HEK293 (cell line): ENCODE data around the gene DPYD.

Source experiments
- CTCF ChIA-PET: fragments of 350-600 bp; formaldehyde crosslinking; extraction: SDS; loops from one replicate; lab custom pipeline; 2021; ENCODE audit warnings: antibody characterized with exemption; lab: Yijun Ruan, JAX
- POLR2A ChIA-PET: fragments of 300-600 bp; formaldehyde crosslinking; extraction: SDS; loops from one replicate; lab custom pipeline; 2020; ENCODE audit warnings: antibody characterized with exemption, inconsistent platforms; lab: Yijun Ruan, JAX
- H3K27ac ChIP-seq: fragments of 200-500 bp; sonication (Bioruptor generic); 2 replicates; pipeline ENCODE4 v1.5.1; 2014; ENCODE audit warnings: low read depth, low read length, control low read depth, inconsistent platforms; ENCODE audit errors: extremely low read depth
- H3K36me3 ChIP-seq, 2 experiments: fragments of 200-500 bp in 1 of 2; sonication (Bioruptor generic) in 1 of 2; 1 replicate in 1 of 2; 2 replicates in 1 of 2; pipeline ENCODE4 v1.5.1; 2014 to 2017; ENCODE audit warnings: inconsistent platforms in 2 of 2, low read length in 2 of 2; ENCODE audit not compliant: control insufficient read depth in 2 of 2, insufficient read depth in 1 of 2
- H3K4me1 ChIP-seq: fragments of 200-500 bp; sonication (Bioruptor generic); 2 replicates; pipeline ENCODE4 v1.5.1; 2014; ENCODE audit warnings: mild to moderate bottlenecking, low read length, inconsistent platforms; ENCODE audit not compliant: control insufficient read depth, insufficient read depth
- H3K4me3 ChIP-seq: 2 replicates; pipeline ENCODE4 v1.5.1; 2011; ENCODE audit warnings: low read depth, mild to moderate bottlenecking, control low read depth, low read length, moderate library complexity
- H3K9me3 ChIP-seq: fragments of 200-500 bp; sonication (Bioruptor generic); 2 replicates; pipeline ENCODE4 v1.5.1; 2014; ENCODE audit warnings: low read depth, low read length, inconsistent platforms; ENCODE audit not compliant: control insufficient read depth, insufficient read depth
- HOXD13 ChIP-seq: sonication (generic); formaldehyde crosslinking; IDR thresholded peaks from 2 replicates; pipeline ENCODE4 v1.8.0; 2022; ENCODE audit warnings: missing genetic modification reagents, borderline replicate concordance
- MEIS1 ChIP-seq: sonication (generic); formaldehyde crosslinking; IDR thresholded peaks from 2 replicates; pipeline ENCODE4 v1.8.1; 2022; ENCODE audit warnings: missing genetic modification reagents, mild to moderate bottlenecking, borderline replicate concordance
- OVOL3 ChIP-seq: fragments of 450-650 bp; formaldehyde crosslinking; IDR thresholded peaks from 2 replicates; pipeline ENCODE4 v1.5.1; 2016; ENCODE audit warnings: missing biosample characterization, missing genetic modification characterization
- ZEB2 ChIP-seq: fragments of 450-650 bp; formaldehyde crosslinking; IDR thresholded peaks from 2 replicates; pipeline ENCODE4 v1.5.1; 2016; ENCODE audit warnings: missing biosample characterization, missing genetic modification characterization
- ZNF132 ChIP-seq: fragments of 450-650 bp; formaldehyde crosslinking; IDR thresholded peaks from 2 replicates; pipeline ENCODE4 v1.5.1; 2017; ENCODE audit warnings: missing biosample characterization, missing genetic modification characterization, borderline replicate concordance
- ZNF169 ChIP-seq: fragments of 450-650 bp; formaldehyde crosslinking; IDR thresholded peaks from 2 replicates; pipeline ENCODE4 v1.5.1; 2016; ENCODE audit warnings: missing biosample characterization, missing genetic modification characterization
- ZNF24 ChIP-seq: fragments of 450-650 bp; formaldehyde crosslinking; IDR thresholded peaks from 2 replicates; pipeline ENCODE4 v1.5.1; 2016; ENCODE audit warnings: missing biosample characterization, missing genetic modification characterization
- ZNF324 ChIP-seq: fragments of 450-650 bp; formaldehyde crosslinking; IDR thresholded peaks from 2 replicates; pipeline ENCODE4 v1.5.1; 2016; ENCODE audit warnings: missing biosample characterization, missing genetic modification characterization
- ZNF366 ChIP-seq: fragments of 450-650 bp; formaldehyde crosslinking; conservative IDR thresholded peaks from 2 replicates; pipeline ENCODE4 v1.5.1; 2016; ENCODE audit warnings: missing biosample characterization, missing genetic modification characterization
- ZNF423 ChIP-seq: fragments of 450-650 bp; formaldehyde crosslinking; IDR thresholded peaks from 2 replicates; pipeline ENCODE4 v1.5.1; 2016; ENCODE audit warnings: missing biosample characterization, missing genetic modification characterization
- ZSCAN23 ChIP-seq: fragments of 450-650 bp; formaldehyde crosslinking; IDR thresholded peaks from 2 replicates; pipeline ENCODE4 v1.5.1; 2016; ENCODE audit warnings: missing biosample characterization, missing genetic modification characterization
- TF ChIP-seq, protein P1 (sequence below): fragments of 450-650 bp; formaldehyde crosslinking; IDR thresholded peaks from 2 replicates; pipeline ENCODE4 v1.5.1; 2016; ENCODE audit warnings: missing biosample characterization, missing genetic modification characterization
- TF ChIP-seq, protein P2 (sequence below): fragments of 450-650 bp; formaldehyde crosslinking; IDR thresholded peaks from 2 replicates; pipeline ENCODE4 v1.5.1; 2016; ENCODE audit warnings: missing biosample characterization, missing genetic modification characterization
- TF ChIP-seq, protein P3 (sequence below): fragments of 450-650 bp; formaldehyde crosslinking; IDR thresholded peaks from 2 replicates; pipeline ENCODE4 v1.5.1; 2016; ENCODE audit warnings: missing biosample characterization, missing genetic modification characterization
- TF ChIP-seq, protein P4 (sequence below): fragments of 450-650 bp; formaldehyde crosslinking; IDR thresholded peaks from 2 replicates; pipeline ENCODE4 v1.5.1; 2016; ENCODE audit warnings: missing biosample characterization, missing genetic modification characterization
- TF ChIP-seq, protein P5 (sequence below): fragments of 450-650 bp; formaldehyde crosslinking; IDR thresholded peaks from 2 replicates; pipeline ENCODE4 v1.5.1; 2016; ENCODE audit warnings: missing biosample characterization, missing genetic modification characterization
- TF ChIP-seq, protein P6 (sequence below): fragments of 450-650 bp; formaldehyde crosslinking; IDR thresholded peaks from 2 replicates; pipeline ENCODE4 v1.5.1; 2016; ENCODE audit warnings: missing biosample characterization, missing genetic modification characterization, borderline replicate concordance
- TF ChIP-seq, protein P7 (sequence below): fragments of 450-650 bp; formaldehyde crosslinking; IDR thresholded peaks from 2 replicates; pipeline ENCODE4 v1.5.1; 2017; ENCODE audit warnings: missing biosample characterization, missing genetic modification characterization

DPYD gene

DNA sequence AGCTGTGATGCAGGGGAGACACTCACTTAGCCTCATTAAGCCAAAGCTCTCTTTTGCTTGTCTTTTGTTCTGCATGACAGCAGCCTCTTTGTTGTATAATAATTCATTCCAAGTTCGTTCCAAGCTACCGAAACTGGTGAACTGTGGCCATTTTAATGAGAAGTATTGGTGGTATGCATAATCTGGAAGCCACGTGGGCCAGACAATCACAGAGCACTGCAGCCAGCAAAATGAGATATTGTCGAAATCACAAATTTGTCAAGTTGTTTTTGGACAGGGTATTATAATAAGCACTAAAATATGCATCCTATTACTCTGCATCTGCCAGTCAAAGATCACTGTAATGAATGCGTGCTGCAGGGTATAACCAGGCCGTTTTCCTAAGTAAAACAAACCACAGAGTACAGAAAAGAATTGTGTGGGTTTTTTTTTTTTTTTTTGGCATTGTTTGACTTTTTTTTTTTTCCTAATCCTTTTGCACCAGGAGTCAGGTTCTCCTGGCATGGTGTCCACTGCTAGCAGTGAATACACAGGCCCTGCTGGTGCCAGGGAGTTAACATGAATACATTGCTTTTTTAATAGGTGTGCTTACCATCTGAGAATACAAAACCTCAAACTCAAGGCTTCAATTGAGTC lies 775.4 kb downstream of the DPYD start:
- H3K4me1 ChIP-seq: no peaks in the 10 kb centered on the region
- CTCF ChIA-PET: interaction anchor here (0.6 to 1.1 kb wide), 2 partner anchors 10 to 185 kb away, joined by 3 to 4 read pairs; no protein-coding TSS in a partner anchor
- no peak overlapping the region for H3K4me3 ChIP-seq
- no peaks in the 10 kb centered on the region for H3K9me3 ChIP-seq
- TF ChIP-seq MEIS1 (CRISPR knock-in tag): no peak
- no peak for TF ChIP-seq ZNF132 (tag by site-specific recombination)
- TF ChIP-seq, protein P1, sequence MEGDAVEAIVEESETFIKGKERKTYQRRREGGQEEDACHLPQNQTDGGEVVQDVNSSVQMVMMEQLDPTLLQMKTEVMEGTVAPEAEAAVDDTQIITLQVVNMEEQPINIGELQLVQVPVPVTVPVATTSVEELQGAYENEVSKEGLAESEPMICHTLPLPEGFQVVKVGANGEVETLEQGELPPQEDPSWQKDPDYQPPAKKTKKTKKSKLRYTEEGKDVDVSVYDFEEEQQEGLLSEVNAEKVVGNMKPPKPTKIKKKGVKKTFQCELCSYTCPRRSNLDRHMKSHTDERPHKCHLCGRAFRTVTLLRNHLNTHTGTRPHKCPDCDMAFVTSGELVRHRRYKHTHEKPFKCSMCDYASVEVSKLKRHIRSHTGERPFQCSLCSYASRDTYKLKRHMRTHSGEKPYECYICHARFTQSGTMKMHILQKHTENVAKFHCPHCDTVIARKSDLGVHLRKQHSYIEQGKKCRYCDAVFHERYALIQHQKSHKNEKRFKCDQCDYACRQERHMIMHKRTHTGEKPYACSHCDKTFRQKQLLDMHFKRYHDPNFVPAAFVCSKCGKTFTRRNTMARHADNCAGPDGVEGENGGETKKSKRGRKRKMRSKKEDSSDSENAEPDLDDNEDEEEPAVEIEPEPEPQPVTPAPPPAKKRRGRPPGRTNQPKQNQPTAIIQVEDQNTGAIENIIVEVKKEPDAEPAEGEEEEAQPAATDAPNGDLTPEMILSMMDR (tag by site-specific recombination): no peak
- no peak for TF ChIP-seq OVOL3 (tag by site-specific recombination)
- TF ChIP-seq, protein P2, sequence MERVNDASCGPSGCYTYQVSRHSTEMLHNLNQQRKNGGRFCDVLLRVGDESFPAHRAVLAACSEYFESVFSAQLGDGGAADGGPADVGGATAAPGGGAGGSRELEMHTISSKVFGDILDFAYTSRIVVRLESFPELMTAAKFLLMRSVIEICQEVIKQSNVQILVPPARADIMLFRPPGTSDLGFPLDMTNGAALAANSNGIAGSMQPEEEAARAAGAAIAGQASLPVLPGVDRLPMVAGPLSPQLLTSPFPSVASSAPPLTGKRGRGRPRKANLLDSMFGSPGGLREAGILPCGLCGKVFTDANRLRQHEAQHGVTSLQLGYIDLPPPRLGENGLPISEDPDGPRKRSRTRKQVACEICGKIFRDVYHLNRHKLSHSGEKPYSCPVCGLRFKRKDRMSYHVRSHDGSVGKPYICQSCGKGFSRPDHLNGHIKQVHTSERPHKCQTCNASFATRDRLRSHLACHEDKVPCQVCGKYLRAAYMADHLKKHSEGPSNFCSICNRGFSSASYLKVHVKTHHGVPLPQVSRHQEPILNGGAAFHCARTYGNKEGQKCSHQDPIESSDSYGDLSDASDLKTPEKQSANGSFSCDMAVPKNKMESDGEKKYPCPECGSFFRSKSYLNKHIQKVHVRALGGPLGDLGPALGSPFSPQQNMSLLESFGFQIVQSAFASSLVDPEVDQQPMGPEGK: no peak
- no peak for TF ChIP-seq ZEB2
- TF ChIP-seq ZSCAN23 (tag by site-specific recombination): no peak
- TF ChIP-seq, protein P3, sequence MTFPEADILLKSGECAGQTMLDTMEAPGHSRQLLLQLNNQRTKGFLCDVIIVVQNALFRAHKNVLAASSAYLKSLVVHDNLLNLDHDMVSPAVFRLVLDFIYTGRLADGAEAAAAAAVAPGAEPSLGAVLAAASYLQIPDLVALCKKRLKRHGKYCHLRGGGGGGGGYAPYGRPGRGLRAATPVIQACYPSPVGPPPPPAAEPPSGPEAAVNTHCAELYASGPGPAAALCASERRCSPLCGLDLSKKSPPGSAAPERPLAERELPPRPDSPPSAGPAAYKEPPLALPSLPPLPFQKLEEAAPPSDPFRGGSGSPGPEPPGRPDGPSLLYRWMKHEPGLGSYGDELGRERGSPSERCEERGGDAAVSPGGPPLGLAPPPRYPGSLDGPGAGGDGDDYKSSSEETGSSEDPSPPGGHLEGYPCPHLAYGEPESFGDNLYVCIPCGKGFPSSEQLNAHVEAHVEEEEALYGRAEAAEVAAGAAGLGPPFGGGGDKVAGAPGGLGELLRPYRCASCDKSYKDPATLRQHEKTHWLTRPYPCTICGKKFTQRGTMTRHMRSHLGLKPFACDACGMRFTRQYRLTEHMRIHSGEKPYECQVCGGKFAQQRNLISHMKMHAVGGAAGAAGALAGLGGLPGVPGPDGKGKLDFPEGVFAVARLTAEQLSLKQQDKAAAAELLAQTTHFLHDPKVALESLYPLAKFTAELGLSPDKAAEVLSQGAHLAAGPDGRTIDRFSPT (tag by site-specific recombination): no peak
- TF ChIP-seq, protein P4, sequence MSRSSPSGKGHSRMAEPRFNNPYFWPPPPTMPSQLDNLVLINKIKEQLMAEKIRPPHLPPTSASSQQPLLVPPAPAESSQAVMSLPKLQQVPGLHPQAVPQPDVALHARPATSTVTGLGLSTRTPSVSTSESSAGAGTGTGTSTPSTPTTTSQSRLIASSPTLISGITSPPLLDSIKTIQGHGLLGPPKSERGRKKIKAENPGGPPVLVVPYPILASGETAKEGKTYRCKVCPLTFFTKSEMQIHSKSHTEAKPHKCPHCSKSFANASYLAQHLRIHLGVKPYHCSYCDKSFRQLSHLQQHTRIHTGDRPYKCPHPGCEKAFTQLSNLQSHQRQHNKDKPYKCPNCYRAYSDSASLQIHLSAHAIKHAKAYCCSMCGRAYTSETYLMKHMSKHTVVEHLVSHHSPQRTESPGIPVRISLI (tag by site-specific recombination): no peak
- TF ChIP-seq HOXD13 (CRISPR knock-in tag): no peak
- TF ChIP-seq ZNF366: no peak
- H3K27ac ChIP-seq: no peak overlapping the region
- H3K36me3 ChIP-seq: no peaks in the 10 kb centered on the region
- POLR2A ChIA-PET: no interaction called here

DNA sequence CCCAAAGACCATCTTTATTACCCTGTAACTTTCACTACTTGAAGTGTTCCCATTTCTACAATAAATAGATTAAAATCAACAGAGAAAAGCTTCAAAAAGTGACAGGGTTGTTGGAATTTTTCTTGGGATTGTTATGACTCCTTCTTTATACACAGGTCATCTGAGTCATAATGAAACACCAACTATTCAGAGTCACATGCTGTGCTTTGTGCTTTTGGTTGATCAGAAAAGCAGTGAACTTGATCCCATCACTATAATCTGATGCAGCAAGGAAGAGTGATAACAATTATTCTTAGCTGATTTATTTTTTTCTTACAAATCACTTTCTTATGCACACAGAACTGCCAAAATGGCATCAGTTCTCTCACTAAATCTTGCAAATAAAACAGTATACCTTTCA lies 776.3 kb downstream of the DPYD start:
- ChIA-PET POLR2A (interaction anchor here (0.6 kb wide), 1 partner anchor 777 kb away, joined by 3 read pairs; no protein-coding TSS in a partner anchor), CTCF (interaction anchor here (1.1 kb wide), 1 partner anchor 9 kb away, joined by 4 read pairs; no protein-coding TSS in a partner anchor)
- Histone ChIP-seq H3K36me3 (no peaks in the 10 kb centered on the region), H3K27ac (no peak overlapping the region), H3K4me1 (no peaks in the 10 kb centered on the region), H3K4me3 (no peak overlapping the region), H3K9me3 (no peaks in the 10 kb centered on the region)
- TF ChIP-seq ZNF169 (tag by site-specific recombination): no peak
- TF ChIP-seq, protein P5, sequence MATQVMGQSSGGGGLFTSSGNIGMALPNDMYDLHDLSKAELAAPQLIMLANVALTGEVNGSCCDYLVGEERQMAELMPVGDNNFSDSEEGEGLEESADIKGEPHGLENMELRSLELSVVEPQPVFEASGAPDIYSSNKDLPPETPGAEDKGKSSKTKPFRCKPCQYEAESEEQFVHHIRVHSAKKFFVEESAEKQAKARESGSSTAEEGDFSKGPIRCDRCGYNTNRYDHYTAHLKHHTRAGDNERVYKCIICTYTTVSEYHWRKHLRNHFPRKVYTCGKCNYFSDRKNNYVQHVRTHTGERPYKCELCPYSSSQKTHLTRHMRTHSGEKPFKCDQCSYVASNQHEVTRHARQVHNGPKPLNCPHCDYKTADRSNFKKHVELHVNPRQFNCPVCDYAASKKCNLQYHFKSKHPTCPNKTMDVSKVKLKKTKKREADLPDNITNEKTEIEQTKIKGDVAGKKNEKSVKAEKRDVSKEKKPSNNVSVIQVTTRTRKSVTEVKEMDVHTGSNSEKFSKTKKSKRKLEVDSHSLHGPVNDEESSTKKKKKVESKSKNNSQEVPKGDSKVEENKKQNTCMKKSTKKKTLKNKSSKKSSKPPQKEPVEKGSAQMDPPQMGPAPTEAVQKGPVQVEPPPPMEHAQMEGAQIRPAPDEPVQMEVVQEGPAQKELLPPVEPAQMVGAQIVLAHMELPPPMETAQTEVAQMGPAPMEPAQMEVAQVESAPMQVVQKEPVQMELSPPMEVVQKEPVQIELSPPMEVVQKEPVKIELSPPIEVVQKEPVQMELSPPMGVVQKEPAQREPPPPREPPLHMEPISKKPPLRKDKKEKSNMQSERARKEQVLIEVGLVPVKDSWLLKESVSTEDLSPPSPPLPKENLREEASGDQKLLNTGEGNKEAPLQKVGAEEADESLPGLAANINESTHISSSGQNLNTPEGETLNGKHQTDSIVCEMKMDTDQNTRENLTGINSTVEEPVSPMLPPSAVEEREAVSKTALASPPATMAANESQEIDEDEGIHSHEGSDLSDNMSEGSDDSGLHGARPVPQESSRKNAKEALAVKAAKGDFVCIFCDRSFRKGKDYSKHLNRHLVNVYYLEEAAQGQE (tag by site-specific recombination): no peak
- TF ChIP-seq, protein P6, sequence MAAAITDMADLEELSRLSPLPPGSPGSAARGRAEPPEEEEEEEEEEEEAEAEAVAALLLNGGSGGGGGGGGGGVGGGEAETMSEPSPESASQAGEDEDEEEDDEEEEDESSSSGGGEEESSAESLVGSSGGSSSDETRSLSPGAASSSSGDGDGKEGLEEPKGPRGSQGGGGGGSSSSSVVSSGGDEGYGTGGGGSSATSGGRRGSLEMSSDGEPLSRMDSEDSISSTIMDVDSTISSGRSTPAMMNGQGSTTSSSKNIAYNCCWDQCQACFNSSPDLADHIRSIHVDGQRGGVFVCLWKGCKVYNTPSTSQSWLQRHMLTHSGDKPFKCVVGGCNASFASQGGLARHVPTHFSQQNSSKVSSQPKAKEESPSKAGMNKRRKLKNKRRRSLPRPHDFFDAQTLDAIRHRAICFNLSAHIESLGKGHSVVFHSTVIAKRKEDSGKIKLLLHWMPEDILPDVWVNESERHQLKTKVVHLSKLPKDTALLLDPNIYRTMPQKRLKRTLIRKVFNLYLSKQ (tag by site-specific recombination): no peak
- TF ChIP-seq, protein P4 (tag by site-specific recombination): no peak
- TF ChIP-seq ZNF324: no peak
- no peak for TF ChIP-seq ZNF423 (tag by site-specific recombination)
- TF ChIP-seq ZNF24 (tag by site-specific recombination): no peak
- TF ChIP-seq, protein P7, sequence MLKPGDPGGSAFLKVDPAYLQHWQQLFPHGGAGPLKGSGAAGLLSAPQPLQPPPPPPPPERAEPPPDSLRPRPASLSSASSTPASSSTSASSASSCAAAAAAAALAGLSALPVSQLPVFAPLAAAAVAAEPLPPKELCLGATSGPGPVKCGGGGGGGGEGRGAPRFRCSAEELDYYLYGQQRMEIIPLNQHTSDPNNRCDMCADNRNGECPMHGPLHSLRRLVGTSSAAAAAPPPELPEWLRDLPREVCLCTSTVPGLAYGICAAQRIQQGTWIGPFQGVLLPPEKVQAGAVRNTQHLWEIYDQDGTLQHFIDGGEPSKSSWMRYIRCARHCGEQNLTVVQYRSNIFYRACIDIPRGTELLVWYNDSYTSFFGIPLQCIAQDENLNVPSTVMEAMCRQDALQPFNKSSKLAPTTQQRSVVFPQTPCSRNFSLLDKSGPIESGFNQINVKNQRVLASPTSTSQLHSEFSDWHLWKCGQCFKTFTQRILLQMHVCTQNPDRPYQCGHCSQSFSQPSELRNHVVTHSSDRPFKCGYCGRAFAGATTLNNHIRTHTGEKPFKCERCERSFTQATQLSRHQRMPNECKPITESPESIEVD (tag by site-specific recombination): no peak
